Activated CD4-positive, CD25-positive, alpha-beta regulatory T cell (primary cell): ENCODE data around the gene PGBD1.

Experiments used
- DNase-seq, 4 experiments: peaks; one replicate each; lab custom pipeline; 2025; lab: John Stamatoyannopoulos, UW

PGBD1 gene

GRCh38 chr6:28335564-28336283 is 54.4 kb downstream of the PGBD1 start, which contains the start of gene ZSCAN31:
Gene ZSCAN31 (minus strand): TSS chr6:28336148. CDS start chr6:28329683, 6,465 bp downstream.
- DNase-seq = peak; percentile 37 to 50 (median 44)

DNA sequence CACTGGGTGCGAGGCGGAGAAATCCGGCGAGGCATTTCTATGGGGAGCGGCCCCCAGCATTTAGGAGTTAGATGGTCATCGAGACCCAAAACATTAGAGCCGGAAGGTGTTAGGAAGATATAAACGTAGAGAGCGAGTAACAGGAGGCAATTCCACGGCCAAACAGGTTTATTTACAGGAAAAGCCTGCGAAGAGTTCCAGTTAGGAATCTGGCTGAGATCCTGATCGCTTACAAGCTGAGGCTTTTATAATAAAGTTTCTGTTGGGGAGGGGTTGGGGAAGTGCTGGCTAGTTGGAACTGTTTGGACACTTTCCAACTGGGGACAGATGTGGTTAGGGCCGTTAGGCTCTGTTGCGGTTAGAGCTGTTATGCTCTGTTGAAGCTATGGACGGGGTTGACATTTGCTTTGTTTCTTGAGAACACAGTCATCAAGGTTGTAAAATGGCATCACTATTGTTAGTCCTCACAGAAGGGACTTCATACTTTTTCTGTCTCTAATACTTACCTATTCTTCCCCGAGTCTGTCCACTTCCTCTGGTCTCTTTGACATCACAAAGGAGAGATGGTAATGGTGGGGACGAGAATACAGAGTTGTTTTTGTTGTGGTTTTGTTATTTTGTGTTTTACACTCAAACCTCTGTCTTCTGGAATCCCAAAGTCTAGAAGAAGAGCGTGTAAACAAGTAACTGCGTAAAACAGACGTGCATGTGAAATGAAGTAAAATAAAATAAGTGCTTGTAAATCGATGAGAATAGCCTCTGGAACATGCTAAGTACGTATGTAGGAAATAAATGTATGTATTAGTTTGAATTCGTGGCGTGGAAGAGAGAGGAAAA is 55.1 kb downstream of the PGBD1 start:
- DNase-seq = no peak

- no peak for DNase-seq
Measured at GRCh38 chr6:28337121-28337520, 55.7 kb downstream of the PGBD1 start.

DNA sequence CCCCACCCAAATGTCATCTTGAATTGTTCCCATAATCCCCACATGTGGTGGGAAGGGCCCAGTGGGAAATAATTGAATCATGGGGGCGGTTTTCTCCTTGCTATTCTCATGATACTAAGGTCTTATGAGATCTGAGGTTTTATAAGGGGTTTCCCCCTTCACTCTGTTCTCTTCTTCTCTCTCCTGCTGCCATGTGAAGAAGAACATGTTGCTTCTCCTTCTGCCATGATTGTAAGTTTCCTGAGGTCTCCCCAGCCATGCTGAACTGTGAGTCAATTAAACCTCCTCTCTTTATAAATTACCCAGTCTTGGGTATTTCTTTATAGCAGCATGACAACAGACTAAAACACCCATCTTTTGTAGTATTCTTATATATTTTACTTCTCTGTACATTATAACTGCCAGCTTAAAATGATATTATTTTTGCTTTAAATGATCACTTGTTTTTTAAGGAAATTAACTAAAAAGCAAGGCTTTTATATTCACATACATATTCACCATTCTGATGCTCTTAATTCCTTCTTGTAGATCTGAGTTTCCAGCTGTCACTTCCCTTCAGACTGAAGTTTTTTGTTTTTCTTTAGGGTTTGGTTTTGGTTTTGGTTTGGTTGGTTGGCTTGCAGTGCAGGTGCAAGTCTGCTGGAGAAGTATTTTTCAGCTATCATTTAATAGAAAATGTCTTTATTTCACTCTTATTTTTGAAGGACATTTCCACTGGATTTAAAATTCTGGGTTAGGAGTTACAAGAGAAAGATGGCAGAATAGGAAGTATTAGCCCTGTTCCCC is 59.1 kb downstream of the PGBD1 start:
- no peak for DNase-seq

DNA sequence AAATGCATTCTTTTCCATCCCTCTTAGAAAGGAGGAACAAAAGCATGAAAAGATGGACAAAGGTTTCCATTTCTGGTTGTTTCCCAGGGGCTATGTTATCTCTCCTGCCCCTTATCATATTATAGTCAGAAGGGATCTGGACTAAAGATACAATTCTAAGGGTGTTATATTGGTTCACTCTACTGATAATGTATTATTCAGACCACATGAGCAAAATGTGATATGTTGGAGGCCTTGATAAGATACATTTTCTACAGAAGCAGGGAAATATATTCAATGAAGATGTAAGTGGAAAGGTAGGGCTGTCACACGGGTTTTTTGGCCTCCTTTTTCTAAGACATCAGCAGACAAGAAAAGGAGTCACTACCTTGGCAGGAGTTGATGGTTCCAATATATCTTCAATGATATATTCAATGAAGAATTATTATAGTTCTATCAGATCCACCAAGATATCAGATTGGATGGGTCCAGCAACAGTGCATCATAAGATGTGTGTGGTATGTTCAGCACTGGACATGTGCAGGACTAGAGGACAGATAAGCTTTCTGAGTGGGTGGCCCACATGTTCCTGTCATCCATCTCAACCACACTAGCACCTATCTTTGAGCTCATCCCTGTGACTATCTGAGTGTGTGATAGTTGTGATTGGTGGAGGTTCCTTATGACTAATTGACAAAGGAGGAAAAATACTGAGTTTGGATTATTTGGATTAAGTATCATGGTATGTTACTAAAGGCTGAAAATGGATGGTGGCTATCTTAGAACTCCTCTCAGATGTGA is 62.7 kb downstream of the PGBD1 start:
- no peak for DNase-seq

DNA sequence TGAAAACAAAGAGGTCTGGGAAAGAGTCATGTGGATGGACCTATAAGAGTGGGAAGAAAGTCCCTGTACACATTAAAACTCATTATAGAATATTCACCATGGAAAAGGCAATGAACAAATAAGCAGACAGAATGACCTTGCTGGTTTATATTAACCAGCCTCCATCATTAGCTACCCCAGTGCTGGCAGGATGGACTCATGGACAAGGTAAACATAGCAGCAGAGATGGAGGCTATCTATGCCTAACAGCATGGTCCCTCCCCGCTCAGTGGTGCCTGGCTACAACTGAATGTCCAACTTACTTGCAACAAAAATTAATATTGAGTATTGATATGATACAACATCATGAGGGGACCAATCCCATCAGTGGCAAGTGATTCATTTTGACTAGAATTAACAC is 63.8 kb downstream of the PGBD1 start:
- no peak for DNase-seq

DNA sequence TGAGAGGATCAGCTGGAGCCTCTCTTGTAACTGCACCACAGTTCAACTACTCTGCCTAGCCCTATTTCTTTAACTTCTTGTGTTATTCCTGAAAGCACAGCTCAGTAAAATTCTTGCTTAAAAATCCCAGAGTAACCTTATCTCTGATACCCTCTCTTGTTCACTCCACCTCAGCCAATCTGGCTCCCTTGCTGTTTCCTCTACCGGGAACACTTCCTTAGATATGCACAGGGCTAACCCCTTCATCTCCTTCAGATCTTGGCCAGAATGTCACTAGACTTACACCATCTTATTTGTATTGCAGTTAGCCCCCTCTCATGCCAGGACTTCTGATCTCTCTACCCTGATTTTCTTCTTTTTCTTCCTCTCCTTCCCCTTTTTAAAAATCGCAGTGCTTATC is 65.7 kb downstream of the PGBD1 start:
- DNase-seq = no peak

- DNase-seq = no peak
Measured at GRCh38 chr6:28349344-28349891, 68.0 kb downstream of the PGBD1 start.

DNA sequence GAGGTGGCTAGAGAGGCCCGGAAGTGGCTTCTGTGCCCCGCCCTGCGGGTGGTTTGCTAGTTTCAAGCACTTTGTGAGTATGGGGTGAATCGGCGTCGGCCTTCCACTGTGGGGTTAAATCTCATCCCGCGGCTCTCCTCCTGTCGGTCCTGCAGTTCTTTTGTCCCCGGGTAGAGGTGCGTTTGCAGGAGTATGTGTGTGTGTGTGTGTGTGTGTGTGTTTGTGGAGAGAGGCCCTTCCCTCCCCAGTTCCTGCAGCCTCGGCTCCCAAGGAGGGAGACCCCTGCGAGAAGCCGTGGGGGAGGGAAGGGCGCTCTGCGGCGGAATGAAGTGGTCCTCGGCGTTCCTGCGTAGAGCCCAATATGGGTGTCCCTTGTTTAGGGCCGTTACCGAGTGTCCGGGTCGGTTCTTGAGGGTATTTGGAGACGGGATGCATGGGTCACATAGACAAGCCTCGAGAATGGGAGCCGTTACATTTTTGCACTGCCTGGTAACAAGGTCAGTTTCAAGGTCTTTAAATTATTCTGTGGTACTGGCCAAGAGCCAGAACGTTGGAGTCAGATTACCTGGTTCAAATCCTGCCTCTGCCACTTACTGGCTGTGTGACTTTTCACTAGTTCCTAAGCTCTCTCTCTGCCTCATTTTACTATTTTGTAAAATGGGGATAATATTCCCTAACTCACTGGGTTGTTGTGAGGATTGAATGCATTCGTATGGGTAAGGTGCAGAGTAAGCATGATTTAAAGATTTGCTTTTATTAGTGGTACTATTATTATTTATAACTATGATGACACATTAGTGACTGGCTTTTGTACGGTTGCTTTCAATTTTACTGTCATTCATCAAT is 68.7 kb downstream of the PGBD1 start, which contains the start of gene ZKSCAN3:
Gene ZKSCAN3, plus strand, starts transcription at position 56 of the 846 bp plus-strand sequence. CDS start 9,640 bp downstream, outside the sequence.
- DNase-seq = peak; percentile 61 to 69 (median 66)

DNA sequence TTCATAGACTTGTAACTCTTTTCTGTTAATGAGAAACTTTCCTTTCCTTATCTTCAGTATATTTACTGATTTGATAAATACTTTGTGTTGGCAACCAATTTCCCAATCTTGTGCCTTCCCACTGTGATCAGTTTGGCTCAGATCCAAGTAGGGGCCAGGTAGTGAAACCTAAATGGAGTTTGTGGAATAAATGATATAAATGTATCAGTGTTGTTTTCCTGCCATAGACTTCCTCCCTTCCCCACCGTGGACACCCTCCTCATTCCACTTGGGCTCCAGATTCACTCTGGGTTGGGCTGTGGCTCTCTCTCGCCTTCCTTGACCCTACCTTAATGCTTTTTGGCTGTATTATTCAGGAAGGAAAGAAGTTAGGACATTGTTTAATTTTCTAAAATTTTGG is 69.7 kb downstream of the PGBD1 start:
- no peak for DNase-seq

GRCh38 chr6:28351493-28351925 is 70.1 kb downstream of the PGBD1 start:
- no peak for DNase-seq
